SJSA1 (cell line): ENCODE data around the gene RPGRIP1L. TPM values are rescaled to one million over a fixed set of nuclear protein-coding genes. Genes with fewer than 3 reads are reported as not detected.
A peak's percentile ranks its signal among the peaks of the same experiment; 100 is the strongest.

Source experiments
- DNase-seq, 2 experiments: peaks; one replicate each; pipeline ENCODE4 v3.0.0-alpha.2; 2015 to 2020; ENCODE audit warnings: low spot score in 2 of 2, low read depth in 1 of 2
- H3K27ac ChIP-seq: fragments of 250-450 bp; sonication (Bioruptor Pico); 2 replicates; pipeline ENCODE4 v1.5.1; 2020; ENCODE audit warnings: mild to moderate bottlenecking, moderate library complexity
- H3K27me3 ChIP-seq: fragments of 250-450 bp; sonication (Bioruptor Pico); replicated peaks from 2 replicates; pipeline ENCODE4 v1.5.1; 2020; ENCODE audit warnings: mild to moderate bottlenecking, moderate library complexity
- H3K36me3 ChIP-seq: fragments of 250-450 bp; sonication (Bioruptor Pico); 2 replicates; pipeline ENCODE4 v1.5.1; 2020; ENCODE audit warnings: mild to moderate bottlenecking
- H3K4me1 ChIP-seq: fragments of 250-450 bp; sonication (Bioruptor Pico); replicated peaks from 2 replicates; pipeline ENCODE4 v1.6.1; 2021; ENCODE audit warnings: mild to moderate bottlenecking
- H3K4me3 ChIP-seq: fragments of 250-450 bp; sonication (Bioruptor Pico); 2 replicates; pipeline ENCODE4 v1.5.1; 2020; ENCODE audit warnings: mild to moderate bottlenecking
- H3K9me3 ChIP-seq: fragments of 250-450 bp; sonication (Bioruptor Pico); replicated peaks from 2 replicates; pipeline ENCODE4 v1.5.1; 2020; ENCODE audit warnings: mild to moderate bottlenecking
- total RNA-seq: library from RNA; depleted of rRNA; stranded (reverse); fragments of >200 nt; shearing (Covaris generic); gene quantifications from 2 replicates; pipeline ENCODE4 v1.2.3, GENCODE V29; 2014; rRNA removed

RPGRIP1L gene
- total RNA-seq, 1 experiment from 2014 or later, result 14.6 TPM

DNA sequence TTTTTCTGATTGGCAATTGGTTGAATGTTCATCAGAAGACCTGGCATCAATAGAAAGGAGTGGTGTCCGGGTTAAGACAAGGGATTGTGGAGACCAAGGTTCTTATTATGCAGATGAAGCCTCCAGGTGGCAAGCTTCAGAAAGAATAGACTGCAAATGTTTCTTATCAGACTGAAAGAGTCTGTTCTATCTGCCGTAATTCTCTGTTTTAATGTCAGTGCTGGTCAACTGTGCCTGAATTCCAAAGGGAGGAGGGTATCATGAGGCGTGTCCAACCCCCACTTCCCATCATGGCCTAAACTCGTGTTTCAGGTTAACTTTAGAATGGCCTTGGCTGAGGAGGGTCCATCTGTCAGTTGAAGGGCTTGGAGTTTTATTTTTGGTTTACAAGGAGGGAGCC lies 140.2 kb downstream of the RPGRIP1L start:
- Histone ChIP-seq H3K4me1 (no peaks in the 10 kb centered on the region), H3K4me3 (no peak overlapping the region), H3K27ac (no peak overlapping the region), H3K27me3 (0 out of 2 replicates have a peak, but pooled peaks cover 3% of the 10 kb centered on the region), H3K36me3 (no peaks in the 10 kb centered on the region), H3K9me3 (no peaks in the 10 kb centered on the region)
- DNase-seq, result no peak

DNA sequence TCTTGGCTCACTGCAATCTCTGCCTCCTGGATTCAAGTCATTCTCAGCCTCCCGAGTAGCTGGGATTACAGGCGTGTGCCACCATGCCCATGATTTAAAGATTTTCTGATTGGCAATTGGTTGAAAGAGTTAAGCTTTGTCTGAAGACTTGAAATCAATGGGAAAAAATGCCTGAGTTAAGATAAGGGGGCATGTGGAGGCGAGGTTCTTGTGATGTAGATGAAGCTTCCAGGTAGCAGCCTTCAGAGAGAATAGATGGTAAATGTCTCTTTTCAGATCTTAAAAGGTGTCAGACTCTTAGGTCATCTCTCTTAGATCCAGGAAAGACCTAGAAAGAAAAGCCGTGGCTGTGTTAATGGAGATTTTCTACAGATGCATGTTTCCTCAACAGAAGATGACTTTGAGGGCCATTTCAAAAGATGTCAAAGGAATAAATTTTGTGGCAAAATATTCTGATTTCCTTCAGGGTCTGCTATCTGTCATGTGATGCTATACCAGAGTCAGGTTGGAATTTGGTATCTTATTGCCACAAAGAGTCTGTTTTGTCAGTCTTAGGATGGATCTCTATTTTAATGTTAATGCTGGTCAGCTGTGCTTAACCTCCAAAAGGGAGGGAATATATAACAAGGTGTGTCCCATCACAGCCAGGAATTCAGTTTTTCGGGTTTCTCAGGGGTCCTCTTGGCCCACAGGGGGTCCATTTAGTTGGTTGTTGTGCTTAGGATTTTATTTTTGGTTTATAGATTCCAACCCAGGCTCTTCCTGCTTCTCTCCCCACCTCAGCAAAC lies 142.4 kb downstream of the RPGRIP1L start:
- no peaks in the 10 kb centered on the region for H3K4me1 ChIP-seq
- DNase-seq, result no peak
- H3K9me3 ChIP-seq, result no peaks in the 10 kb centered on the region
- H3K36me3 ChIP-seq, result no peaks in the 10 kb centered on the region
- H3K27me3 ChIP-seq, result 0 out of 2 replicates have a peak, but pooled peaks cover 3% of the 10 kb centered on the region
- no peak overlapping the region for H3K4me3 ChIP-seq
- no peak overlapping the region for H3K27ac ChIP-seq

DNA sequence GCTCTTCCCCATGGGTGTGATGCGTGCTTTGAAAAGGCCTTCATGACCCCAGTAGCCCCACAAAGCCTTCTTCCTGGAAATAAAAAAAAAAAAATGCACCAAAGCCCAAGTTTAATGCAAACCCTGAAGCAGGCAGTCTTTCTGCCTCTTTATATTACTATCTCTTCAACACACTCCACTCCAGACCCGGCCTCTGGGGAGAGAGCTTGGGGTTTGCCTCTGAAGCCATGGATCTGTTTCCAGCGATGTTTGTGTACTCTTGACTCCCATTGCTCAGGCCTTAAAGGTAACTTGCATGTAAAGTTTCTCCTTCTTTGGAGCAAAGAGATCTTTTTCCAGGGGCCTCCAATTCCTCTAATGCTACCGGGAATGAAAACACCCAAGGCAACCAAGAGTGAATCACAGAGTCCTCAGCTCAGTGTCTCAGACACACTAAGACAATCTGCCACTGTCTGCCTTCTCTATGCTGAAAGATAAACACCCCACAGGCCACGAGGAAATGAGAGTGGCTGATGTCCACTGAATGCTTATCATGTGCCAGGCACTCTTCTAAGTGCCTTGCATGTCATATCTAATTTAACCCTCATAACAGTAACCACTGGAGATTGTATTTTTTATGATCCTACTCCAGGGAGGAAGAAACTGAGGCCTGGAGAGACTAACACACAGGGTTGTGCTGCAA lies 144.2 kb downstream of the RPGRIP1L start:
- Histone ChIP-seq H3K27me3 (peaks cover 3% of the 10 kb centered on the region; the same call in 1 of the 2 replicates), H3K9me3 (no peaks in the 10 kb centered on the region), H3K36me3 (no peaks in the 10 kb centered on the region), H3K27ac (no peak overlapping the region), H3K4me1 (no peaks in the 10 kb centered on the region), H3K4me3 (no peak overlapping the region)
- no peak for DNase-seq

DNA sequence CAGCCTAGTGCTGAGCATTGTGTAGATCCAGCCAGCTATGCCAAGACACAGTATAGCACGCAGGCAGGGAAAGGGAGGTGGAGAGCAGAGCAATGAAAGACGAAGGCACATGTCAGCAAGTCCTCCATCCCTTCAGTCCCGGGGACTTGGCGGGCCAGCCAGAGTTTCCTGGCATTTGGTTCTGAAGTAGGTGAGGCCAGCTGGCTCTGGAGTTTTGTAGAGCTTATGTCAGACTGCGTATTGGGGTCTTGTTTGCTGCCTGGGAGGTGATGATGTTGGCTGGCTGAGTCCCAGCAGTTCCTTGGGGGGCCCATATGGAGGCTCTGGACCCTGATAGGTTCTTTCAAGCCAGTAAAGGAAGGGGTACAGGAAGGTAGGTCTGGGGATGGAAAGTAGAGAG lies 144.9 kb downstream of the RPGRIP1L start:
- Histone ChIP-seq H3K4me1 (no peaks in the 10 kb centered on the region), H3K36me3 (no peaks in the 10 kb centered on the region), H3K27me3 (peaks cover 3% of the 10 kb centered on the region; the same call in 1 of the 2 replicates), H3K4me3 (no peak overlapping the region), H3K27ac (no peak overlapping the region), H3K9me3 (no peaks in the 10 kb centered on the region)
- no peak for DNase-seq

DNA sequence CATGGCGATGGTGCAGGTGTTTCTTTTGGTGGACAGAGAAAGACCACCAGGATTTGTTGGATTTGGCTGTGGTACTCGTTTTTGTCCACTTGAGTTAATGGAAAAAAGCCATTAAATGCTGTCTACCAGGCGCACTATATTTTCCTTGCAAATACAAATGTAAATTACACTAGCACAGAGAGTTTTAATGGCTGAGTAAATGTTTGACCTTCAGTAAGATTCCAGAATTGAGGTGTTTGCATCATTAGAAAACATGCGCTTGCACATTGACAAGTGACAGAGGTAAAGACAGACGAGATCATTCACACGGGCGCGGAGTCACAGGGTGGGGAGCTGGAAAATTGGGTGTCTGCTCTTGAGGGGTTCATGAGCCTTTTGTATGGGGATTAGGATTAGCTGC lies 147.1 kb downstream of the RPGRIP1L start:
- Histone ChIP-seq H3K4me3 (no peak overlapping the region), H3K27ac (no peak overlapping the region), H3K4me1 (no peaks in the 10 kb centered on the region), H3K9me3 (no peaks in the 10 kb centered on the region), H3K36me3 (no peaks in the 10 kb centered on the region), H3K27me3 (peaks cover 3% of the 10 kb centered on the region; the same call in 1 of the 2 replicates)
- DNase-seq, result no peak

DNA sequence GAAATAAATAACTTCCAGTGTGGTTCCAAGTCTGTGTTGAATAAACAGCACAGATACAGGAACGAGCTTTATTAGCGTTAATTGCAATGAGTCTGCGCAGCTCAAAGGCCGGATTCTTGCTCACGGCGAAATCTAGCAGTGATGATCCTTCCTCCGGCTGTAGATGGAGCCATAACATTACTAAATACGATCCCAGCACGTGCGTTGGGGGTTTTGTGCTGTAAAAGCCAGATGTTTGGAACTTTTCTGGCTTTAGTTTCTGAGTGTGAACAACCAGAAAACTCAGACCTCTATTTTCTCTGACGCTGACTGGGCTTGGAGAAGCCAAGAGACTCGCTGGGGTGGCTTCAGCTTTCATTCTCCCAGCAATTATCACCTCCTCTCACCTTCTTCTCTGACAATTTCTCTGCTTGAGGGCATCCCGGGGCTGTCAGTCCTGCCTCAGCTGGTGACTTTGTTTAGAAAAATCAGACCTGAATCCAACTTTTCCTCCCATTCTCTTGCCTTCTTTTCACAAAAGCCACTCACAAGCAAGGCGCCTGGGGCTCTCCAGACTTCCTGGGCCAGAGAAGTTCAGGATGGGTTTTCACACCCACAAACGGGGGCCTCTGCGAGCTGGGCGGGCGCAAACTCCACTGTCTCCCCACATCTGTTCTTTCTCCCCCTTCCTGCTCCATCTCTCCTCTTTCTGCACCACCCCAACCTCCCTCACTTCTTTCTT lies 153.5 kb downstream of the RPGRIP1L start:
- DNase-seq, result peak; percentile 54 to 56
- no peak overlapping the region for H3K27ac ChIP-seq
- no peak overlapping the region for H3K4me3 ChIP-seq
- H3K9me3 ChIP-seq, result no peaks in the 10 kb centered on the region
- no peaks in the 10 kb centered on the region for H3K4me1 ChIP-seq
- H3K36me3 ChIP-seq, result no peaks in the 10 kb centered on the region
- peaks cover 7% of the 10 kb centered on the region; the same call in 1 of the 2 replicates for H3K27me3 ChIP-seq

Other genes starting within 250 kb of the RPGRIP1L start
- 17.2 and 23.3 TPM in 2 replicates for gene AKTIP, start 200.7 kb downstream of the RPGRIP1L start, total RNA-seq
- gene FTO, start 297 bp upstream of the RPGRIP1L start, total RNA-seq, result 106 and 109 TPM in 2 replicates